ENCODE results near the gene AACS. TPM values are rescaled to one million over a fixed set of nuclear protein-coding genes. Genes with fewer than 3 reads are reported as not detected.

AACS gene
- total RNA-seq, 4 donors from 2014 or later: 15.3 to 79.1 (median 29.7) TPM

DNA sequence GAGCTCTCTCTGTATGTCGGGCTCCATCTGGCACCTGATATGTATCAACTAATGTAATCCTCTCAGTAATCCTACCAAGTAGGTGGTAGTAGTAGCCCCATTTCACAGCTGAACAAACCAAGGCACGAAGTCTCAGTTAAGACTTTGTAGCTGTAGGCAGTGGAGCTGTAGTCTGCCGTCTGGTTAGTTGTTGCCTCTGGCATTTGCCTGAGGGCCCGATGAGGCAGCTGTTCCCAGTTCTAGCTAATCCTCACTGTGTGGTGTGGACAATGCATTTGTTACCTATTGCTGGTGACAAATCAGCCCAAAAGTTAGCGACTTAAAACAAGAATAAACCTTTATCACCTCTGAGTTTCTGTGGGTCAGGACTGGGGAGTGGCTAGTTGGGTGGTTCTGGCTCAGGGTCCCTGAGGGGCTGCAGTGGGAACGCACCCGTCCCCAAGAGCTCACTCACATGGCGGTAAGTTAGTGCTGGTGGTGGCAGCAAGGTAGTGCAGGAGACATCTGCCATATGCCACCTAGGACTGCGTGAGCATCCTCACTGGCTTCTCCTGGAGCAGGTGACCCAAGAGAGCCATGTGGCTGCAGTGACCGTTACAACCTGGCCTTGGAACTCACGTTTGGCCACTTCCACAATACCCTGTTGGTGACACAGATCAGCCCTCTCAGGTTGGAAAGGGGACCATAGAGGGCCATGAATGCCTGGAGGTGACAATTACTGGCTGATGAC lies 5.6 kb downstream of the AACS start:
- TF ChIP-seq, protein P1, sequence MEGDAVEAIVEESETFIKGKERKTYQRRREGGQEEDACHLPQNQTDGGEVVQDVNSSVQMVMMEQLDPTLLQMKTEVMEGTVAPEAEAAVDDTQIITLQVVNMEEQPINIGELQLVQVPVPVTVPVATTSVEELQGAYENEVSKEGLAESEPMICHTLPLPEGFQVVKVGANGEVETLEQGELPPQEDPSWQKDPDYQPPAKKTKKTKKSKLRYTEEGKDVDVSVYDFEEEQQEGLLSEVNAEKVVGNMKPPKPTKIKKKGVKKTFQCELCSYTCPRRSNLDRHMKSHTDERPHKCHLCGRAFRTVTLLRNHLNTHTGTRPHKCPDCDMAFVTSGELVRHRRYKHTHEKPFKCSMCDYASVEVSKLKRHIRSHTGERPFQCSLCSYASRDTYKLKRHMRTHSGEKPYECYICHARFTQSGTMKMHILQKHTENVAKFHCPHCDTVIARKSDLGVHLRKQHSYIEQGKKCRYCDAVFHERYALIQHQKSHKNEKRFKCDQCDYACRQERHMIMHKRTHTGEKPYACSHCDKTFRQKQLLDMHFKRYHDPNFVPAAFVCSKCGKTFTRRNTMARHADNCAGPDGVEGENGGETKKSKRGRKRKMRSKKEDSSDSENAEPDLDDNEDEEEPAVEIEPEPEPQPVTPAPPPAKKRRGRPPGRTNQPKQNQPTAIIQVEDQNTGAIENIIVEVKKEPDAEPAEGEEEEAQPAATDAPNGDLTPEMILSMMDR (IDR thresholded peaks at IDR 0.05; ENCODE audit: low read depth): no peak

DNA sequence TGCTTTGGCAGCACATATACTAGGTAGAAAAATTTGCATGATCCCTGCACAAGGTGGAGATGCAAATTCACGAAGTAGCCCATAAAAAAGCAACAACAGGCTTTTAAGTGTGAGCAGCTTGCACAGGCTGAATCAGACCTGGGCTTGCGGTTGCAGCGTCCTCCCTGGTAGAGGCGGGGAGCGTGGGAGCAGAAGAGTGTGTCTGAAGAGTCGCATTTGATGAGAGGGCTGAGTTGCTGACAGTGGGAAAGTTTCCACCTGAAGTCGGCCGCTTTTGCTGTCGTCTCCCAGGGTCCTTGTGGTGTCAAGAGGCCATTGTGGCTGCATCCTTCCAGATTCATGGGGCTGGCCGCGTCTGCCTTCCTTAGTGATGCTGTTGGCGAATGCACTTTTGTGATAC lies 6.2 kb downstream of the AACS start:
- TF ChIP-seq, protein P1 (IDR thresholded peaks at IDR 0.05; ENCODE audit: low read depth): no peak

DNA sequence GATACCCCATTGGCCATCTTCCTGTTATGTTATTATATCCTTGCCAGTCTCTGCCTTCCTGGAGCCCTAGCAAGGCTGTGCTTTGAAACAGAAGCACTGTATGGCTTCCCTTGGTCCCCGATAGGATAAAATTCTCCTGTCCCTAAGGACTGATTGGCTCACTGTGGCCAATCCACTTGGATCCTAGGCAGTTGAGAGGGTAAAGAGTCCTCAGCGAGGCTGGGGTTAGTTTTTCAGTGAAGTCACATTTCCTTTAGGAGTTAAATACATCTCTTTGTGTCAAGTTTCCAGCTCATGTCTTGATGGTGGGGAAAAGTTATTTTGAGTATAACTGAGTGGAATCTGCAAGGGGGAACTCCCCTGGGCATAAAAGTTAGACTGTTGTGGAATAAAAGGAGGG lies 7.3 kb downstream of the AACS start:
- TF ChIP-seq, protein P1 (IDR thresholded peaks at IDR 0.05; ENCODE audit: low read depth): no peak

DNA sequence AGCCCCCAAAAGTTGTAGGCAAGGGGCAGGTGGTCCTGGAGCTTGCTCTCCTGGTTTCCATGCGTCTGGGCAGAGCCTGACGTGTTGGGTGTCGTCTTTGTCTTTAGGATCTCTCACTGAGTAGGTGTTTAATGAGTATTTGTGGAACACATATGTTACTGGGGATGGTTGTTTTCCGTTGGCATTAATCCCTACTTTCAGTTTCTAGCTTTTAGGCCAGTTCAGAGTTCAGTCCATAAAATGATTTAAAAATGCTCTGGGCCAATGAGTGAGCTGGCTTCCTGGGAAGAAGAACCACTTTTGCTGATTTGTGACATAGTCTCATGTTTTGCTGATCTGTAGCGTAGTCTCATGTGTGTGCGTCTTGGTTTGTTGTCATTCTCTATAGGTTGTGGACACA lies 10.9 kb downstream of the AACS start:
- TF ChIP-seq, protein P1 (IDR thresholded peaks at IDR 0.05; ENCODE audit: low read depth): no peak

DNA sequence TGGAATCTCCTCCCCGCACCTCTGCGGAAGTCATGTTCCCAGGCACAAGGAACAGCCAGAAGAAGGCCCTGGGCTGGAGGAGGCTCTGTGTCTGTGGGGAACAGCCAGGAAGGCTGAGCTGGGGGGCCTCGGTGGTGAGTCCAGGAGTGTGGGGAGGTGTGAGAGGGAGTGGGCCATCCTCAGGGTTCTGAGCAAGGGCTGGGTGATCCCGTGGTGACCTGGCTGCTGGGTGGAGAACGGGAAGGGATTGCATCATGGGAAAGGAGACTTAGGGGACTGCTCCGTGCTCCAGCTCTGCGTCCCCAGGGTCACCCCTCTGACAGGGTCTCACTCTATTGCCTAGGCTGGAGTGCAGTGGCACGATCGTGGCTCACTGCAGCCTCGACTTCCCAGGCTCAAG lies 13.8 kb downstream of the AACS start:
- TF ChIP-seq, protein P1 (IDR thresholded peaks at IDR 0.05; ENCODE audit: low read depth): no peak

DNA sequence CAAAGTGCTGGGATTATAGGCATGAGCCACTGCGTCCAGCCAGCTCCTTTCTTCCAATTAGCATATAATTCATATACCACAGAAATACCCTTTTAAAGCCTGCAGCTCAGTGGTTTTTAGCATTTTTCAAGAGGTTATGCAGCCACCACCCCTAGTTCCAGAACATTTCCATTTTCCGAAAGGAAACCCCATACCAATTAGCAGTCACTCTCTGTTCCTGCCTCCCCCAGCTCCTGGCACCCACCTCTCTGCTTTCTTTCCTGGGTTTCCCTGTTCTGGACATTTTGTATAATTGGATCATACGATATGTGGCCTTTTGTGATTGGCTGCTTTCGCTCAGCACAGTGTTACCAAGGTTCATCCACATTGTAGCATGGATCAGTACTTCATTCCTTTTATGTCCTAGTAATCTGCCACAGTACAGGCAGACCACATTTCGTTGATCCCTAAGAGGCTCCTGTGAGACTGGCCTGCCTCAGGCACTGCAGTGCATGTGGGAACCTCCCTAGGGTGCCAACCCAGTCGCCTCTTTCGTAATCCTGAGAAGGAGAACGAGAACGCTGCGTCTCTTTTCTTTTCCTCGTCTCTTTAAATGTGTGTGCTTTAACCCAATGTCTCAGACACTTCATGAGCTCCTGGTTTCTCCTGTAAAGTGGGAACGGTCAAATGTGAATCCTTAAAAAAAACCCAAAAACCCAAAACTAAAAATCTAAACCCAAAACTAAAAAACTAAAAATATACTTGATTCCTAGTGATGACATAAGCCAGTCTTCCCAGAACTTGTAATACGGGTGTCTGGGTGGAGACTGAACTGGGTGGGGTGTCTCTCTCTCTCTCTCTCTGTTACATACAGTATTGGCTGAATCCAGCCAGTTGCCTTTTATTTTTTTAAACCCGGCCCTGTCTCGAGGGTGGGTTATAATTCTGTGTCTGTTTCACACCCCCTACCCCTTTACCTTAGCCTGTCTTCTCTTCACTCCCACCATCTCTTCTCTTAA lies 14.7 kb downstream of the AACS start:
- TF ChIP-seq, protein P1 (IDR thresholded peaks at IDR 0.05; ENCODE audit: low read depth): no peak

DNA sequence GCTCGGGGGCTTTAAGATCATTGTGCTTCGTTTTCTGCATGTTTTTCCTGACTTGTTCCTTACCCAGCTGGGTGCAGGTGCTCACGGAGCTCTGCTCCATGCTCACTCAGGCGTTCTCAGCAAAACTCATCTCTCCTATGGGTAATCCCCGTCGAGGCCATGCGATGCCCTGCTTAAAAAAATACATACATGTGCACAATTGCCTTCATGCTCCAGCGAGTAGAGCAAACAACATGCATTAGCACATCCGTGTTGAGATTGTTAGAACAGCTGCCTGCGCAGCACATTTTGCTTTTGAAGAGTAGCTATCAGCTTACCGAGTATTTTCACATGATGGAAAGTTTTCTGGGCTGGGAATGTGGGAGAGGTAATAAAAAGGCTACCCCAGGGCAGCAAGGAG lies 16.2 kb downstream of the AACS start:
- TF ChIP-seq, protein P1 (IDR thresholded peaks at IDR 0.05; ENCODE audit: low read depth): no peak
